Fibroblast of the conjunctiva (primary cell): ENCODE measurements around the gene SDF2L1.
A peak's percentile ranks its signal among the peaks of the same experiment; 100 is the strongest.

Experiments
- DNase-seq: peaks from one replicate; pipeline ENCODE4 v3.0.0-alpha.2; 2010; ENCODE audit warnings: low read depth

The SDF2L1 gene

GRCh38 chr22:21622011-21622918 is 19.8 kb upstream of the SDF2L1 start:
- no peak for DNase-seq

DNA sequence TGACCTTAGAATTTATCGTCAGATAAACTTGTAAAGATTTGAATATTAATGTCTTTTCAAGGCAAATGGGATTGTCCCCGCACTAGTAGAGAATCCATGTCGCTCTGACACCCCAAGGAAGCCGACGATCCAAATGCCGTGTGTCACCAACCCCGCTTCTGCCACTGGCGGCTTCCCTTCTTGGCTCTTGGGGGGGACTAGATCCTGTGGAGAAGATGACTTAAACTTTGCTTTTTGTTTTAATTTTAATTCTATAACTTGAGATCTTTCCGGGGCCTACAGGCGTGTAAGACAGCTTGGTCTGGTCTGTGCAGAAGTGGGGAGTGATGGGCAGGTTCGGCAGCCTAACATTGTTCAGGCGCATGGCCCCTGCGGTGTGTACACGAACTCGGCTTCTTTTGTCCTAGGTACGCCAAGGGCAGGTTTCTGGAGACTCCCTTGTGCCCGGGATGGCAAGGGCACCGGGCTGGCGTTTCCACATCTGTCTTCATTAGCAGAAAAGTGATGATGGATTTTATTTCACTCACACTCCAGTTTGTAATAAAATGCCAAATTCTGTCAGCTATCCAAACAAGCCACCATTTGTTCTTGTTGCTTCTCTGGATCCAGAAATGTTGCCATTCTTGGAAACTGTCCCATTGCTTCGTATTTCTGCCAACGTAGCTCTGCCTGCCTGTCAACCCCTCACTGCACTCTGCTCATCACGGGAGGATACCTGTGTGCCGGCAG is 19.0 kb upstream of the SDF2L1 start:
- no peak for DNase-seq

DNA sequence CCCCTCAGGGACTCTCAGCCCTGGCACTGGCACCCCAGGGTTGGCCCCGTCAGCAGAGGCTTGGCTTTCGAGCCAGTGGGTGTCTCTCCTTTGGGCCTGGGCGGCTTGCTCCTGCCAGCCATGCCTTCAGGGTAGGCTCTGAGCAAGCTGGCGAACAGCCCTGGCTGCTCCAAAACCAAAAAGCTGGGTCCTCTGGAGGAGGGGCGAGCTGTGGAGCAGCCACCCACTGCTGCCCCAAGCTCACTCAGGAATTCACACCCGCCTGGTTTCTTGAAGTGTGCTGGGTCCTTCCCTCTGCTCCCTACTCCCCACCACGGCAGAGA is 18.5 kb upstream of the SDF2L1 start:
- DNase-seq = no peak

DNA sequence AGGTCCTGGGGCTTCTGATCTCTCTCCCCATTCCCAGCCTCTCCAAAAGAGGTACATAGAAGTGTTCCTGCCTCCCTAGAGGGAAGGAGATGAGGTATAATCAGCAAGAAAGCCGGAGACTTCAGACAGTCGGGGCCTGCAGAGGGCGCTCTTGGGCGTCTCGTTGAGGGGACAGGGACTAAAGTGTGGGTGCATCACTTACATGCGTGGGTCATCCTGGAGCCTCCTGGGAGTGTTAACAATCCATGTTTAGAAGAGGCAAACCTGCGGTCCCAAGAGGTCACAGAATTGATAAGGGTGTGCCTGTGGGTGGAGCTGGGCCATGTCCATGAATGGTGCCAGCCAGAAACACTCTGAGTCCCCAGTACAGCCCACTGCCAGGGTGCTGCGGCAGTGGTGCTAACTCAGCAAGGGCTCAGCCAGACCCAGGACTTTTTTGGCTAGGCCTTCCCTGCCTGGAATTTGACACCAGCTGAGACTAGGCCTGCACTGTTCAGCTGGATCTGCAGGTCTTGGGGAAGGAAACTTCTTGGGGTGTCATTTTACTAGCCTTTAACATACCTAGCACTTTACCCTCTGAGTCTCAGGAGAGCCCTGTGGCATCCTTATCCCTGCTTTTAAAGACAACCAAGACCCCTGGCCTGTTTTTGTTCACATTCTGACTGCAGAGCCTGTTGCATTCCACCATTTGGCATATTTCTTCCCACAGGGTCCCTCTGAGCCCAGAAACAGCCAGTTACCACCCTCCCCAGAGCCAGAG is 17.8 kb upstream of the SDF2L1 start:
- no peak for DNase-seq

DNA sequence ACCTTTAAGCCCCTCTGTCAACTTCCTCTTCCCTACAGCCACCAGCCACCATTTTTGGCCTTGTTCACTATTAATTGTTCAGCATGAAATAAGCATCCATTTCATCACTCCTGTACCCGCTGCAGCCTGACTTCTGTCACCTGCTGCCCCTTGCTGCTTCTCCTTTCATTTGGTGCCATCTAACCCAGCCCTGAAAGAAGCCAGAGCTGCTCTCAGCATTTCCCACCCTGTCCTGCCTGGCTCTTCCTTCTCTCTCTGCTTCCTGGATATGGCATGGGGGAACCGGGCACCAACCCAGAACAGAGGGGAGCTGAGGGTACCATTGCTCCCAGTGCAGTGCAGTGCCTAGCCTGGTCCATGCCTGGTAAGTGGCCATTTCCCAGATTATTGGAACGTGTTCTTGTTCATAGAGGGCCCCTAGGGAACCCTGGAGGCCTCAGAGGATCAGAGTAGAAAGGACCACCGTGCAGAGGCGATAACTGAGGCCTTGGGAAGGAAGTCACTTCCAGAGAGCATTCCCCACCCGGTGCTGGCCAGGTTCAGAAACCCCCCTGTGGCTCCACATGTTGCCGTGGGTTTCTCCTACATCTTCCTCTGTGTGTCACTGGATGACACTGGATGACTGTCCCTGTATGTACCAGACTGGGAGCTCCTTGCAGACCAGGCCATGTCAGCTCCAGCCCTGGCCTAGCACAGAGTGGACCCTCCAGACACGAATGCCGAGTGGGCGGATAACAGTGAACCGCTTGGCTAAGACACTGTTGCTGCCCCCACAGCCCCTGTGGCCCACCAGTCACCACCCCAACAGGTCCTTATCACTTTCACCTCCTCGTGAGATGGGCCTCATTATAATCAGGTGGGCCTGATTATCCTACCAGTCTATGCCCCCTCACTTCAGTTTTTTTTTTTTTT is 17.0 kb upstream of the SDF2L1 start:
- no peak for DNase-seq

DNA sequence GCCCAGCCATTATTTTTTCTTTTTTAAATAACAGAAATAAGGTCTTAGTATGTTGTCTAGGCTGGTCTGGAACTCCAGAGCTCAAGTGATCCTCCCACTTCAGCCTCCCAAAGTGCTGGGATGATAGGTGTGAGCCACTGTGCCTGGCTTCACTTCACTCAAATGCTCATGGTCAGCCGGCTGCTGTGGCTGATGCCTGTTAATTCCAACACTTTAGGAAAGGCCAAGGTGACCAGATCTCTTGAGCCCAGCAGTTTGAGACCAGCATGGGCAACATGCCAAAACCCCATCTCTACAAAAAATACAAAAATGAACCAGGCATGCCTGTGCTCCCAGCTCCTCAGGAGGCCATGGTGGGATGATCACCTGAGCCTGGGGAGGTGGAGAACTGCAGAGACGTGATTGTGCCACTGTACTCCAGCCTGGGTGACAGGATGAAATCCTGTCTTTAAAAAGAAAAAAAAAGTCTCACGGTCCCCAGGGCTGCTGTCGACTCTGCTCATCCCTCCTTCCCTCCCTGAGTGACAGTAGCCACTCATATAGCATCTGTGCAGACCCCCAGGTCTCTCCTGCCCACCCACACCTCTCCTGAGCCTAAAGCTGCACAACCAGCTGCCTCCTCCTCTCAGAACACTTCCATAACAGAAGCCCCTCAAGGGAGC is 15.9 kb upstream of the SDF2L1 start:
- DNase-seq = no peak

- DNase-seq = no peak
Observed at GRCh38 chr22:21626735-21627469, 15.2 kb upstream of the SDF2L1 start.

DNA sequence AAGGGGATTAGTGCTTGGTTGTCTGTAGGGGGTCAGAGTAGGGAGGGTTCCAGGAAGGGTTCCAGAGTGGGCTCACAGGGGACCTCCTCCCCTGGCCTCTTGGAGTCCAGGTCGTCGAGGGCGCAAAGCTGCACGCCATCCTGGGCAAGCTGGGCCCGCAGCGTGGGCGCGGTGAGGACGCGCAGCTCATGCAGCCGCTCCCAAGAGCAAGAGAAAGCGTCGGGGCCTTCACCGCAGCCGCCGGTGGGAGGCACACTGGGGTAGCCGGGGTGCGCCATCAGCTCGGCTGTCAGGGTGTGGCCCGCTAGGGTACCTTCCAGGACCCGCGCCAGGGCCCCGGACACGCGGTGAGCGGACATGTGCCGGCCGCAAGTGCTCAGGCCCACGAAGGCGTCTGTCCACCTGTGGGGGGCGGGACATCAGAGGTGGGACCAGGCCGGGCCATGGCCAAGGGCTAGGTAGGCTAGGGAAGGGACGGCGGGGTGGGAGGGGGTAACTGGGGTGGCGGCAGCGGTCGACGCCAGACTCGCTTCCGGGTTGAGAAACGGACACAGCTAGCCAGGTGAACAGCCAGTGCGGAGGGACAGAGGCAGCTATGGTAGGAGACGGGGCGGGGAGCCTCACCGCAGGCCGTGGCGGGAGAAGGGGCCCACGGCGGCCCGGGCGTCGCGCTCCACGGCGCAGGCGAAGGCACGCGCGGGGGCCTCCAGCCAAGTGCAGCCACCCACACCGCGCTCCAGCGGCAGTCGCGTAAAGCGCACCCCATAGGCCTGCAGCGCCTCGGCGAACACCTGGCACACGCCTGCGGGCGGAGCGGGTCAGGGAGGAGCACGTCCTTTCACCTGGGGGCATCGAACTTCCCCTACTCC is 13.5 kb upstream of the SDF2L1 start:
- DNase-seq = no peak

DNA sequence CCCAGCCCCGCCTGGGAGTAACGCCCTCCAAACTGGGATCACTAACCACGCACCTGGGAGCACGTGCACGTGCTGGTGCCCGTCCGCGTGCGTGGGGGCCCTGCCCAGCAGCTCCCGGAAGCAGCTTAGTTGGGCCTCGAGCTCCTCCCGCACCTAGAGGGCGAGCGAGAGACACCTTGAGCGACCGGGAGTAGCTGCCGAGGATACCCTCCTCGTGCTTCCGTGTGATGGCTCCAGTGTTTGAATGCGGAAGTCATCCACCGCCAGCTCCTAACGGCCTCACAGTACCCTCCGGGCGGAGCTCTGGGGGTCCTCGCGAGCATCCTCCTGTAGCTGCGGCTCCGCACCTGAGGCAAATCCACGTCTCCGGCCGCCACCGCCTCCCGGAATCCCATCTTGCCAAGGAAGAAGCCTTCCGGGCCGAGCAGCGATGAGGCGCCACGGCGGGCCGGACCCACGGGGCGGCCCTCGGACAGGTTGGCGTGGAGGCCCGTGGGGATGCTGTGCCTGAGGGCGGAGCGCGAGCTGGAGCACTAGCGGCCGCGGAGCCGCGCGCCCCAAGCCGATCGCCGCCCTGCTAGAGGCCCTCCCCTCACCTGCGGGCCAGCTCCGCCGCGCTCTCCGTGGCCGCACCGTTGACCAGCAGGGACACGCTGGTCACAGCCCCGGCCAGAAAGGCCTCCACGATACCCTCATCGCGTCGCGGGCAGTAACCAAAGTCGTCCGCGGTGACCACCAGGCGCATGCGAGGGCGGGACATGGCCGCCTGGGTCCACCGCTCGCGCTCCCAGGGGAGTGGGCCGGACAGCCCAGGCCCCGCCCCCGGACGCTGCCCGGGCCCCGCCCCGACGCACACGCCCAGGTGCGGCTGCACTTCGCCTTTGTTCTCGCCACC is 12.6 kb upstream of the SDF2L1 start, which contains the start of gene YDJC:
Gene YDJC (minus strand): TSS at position 768 of the 895 bp plus-strand sequence. CDS start 8 bp downstream, at position 760.
- peak; percentile 80 for DNase-seq

GRCh38 chr22:21631025-21631424 is 11.1 kb upstream of the SDF2L1 start:
- DNase-seq = no peak

DNA sequence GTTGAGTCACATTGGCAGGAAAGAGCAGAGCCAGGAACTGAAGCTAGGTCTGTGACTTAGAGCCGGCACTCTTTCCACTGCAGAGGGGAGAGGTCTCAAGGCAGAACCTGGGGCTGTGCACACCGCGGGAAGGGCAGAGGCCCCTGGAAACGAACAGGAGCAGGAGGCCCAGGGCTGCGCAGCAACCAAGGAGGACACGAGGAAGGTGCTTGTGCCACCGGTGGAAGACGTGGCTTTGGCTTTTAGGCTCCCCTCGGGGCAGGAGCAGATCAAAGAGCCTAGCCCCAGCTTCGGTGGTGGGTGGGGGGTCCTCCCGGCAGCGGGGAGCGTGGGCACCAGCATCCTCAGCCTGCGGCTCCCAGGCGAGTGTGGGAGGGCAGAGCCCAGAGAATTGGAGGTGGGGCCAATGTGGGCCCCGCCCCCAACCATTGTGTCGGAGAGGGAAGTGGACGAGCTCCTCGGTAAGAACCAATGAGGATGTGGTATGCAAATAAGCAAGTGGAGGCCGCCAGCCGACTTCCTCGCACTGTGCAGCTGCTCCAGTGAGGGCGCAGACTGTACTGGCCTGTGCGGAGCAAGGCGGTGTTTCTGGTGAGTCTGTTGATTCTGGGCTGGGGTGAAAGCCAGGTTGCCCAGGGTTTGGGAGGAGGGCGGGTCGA is 9.7 kb upstream of the SDF2L1 start, which contains the start of gene CCDC116:
Gene CCDC116 (plus strand): TSS at position 524 of the 659 bp plus-strand sequence. CDS start 422 bp downstream, outside the sequence.
- no peak for DNase-seq

DNA sequence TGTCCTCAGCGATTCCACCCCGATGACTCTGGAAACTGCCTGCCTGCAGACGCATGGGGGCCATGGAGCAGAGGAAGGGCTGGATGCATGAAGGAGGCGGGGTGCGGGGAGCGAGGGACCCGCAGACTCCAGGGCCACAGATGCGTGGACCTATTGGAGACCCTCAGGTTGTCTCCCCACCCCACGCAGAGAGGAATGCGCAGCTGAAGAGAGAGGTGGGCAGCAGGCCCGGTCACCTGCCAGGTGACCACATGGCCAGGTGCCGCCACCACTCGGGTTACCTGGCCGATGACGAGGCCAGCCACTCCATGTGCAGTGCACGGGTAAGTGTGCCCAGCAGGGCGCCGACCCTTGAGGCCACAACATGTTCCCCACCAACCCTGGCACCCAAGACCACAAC is 9.2 kb upstream of the SDF2L1 start:
- DNase-seq = no peak

GRCh38 chr22:21633481-21633880 is 8.6 kb upstream of the SDF2L1 start:
- no peak for DNase-seq

GRCh38 chr22:21634081-21634480 is 8.0 kb upstream of the SDF2L1 start:
- DNase-seq = no peak

- no peak for DNase-seq
Observed at GRCh38 chr22:21634844-21635243, 7.3 kb upstream of the SDF2L1 start.

GRCh38 chr22:21635771-21636510 is 6.2 kb upstream of the SDF2L1 start:
- no peak for DNase-seq
